HEK293T (cell line): ENCODE data around the gene EIF1.

Experiments used
- CTCF ChIA-PET: fragments of 350-600 bp; formaldehyde crosslinking; extraction: SDS; loops from one replicate; lab custom pipeline; 2021; ENCODE audit warnings: antibody characterized with exemption, inconsistent platforms; lab: Yijun Ruan, JAX
- POLR2A ChIA-PET: fragments of 350-600 bp; formaldehyde crosslinking; extraction: SDS; loops from one replicate; lab custom pipeline; 2020; ENCODE audit warnings: antibody characterized with exemption, inconsistent platforms; lab: Yijun Ruan, JAX
- DNase-seq: peaks from one replicate; pipeline ENCODE4 v3.0.0; 2012; ENCODE audit warnings: mixed read lengths; ENCODE audit errors: extremely low spot score
- ARNT ChIP-seq: fragments of 450-650 bp; IDR thresholded peaks from 2 replicates; pipeline ENCODE4 v1.6.1; 2017; ENCODE audit warnings: mild to moderate bottlenecking
- BHLHE40 ChIP-seq: fragments of 450-650 bp; IDR thresholded peaks from 2 replicates; pipeline ENCODE4 v1.6.1; 2016; ENCODE audit warnings: mild to moderate bottlenecking, moderate library complexity, borderline replicate concordance
- CTBP1 ChIP-seq: fragments of 450-650 bp; IDR thresholded peaks from 2 replicates; pipeline ENCODE4 v1.6.1; 2016; ENCODE audit warnings: borderline replicate concordance
- ELF4 ChIP-seq: fragments of 450-650 bp; IDR thresholded peaks from 2 replicates; pipeline ENCODE4 v1.6.1; 2017; ENCODE audit warnings: antibody characterized with exemption
- FOXA1 ChIP-seq: fragments of 450-650 bp; IDR thresholded peaks from 2 replicates; pipeline ENCODE4 v1.6.1; 2016; ENCODE audit warnings: mild to moderate bottlenecking
- FOXK2 ChIP-seq: fragments of 450-650 bp; IDR thresholded peaks from 2 replicates; pipeline ENCODE4 v1.6.1; 2016; ENCODE audit warnings: mild to moderate bottlenecking
- FOXM1 ChIP-seq: fragments of 450-650 bp; IDR thresholded peaks from 2 replicates; pipeline ENCODE4 v1.6.1; 2017; ENCODE audit warnings: mild to moderate bottlenecking, borderline replicate concordance
- HDGF ChIP-seq: fragments of 450-650 bp; IDR thresholded peaks from 2 replicates; pipeline ENCODE4 v1.6.1; 2017; ENCODE audit warnings: antibody characterized with exemption, borderline replicate concordance
- L3MBTL2 ChIP-seq: fragments of 450-650 bp; conservative IDR thresholded peaks from 2 replicates; pipeline ENCODE4 v1.6.1; 2016; ENCODE audit warnings: mild to moderate bottlenecking
- LEF1 ChIP-seq: fragments of 450-650 bp; IDR thresholded peaks from 2 replicates; pipeline ENCODE4 v1.6.1; 2017; ENCODE audit warnings: mild to moderate bottlenecking, borderline replicate concordance
- NFRKB ChIP-seq: fragments of 450-650 bp; IDR thresholded peaks from 2 replicates; pipeline ENCODE4 v1.6.1; 2016; ENCODE audit warnings: mild to moderate bottlenecking, moderate library complexity
- PKNOX1 ChIP-seq: fragments of 450-650 bp; IDR thresholded peaks from 2 replicates; pipeline ENCODE4 v1.6.1; 2016
- SP1 ChIP-seq: fragments of 450-650 bp; IDR thresholded peaks from 2 replicates; pipeline ENCODE4 v1.6.1; 2017
- SUZ12 ChIP-seq: fragments of 450-650 bp; IDR thresholded peaks from 2 replicates; pipeline ENCODE4 v1.6.1; 2016; ENCODE audit warnings: mild to moderate bottlenecking
- TARDBP ChIP-seq: fragments of 450-650 bp; IDR thresholded peaks from 2 replicates; pipeline ENCODE4 v1.6.1; 2016
- ZNF384 ChIP-seq: fragments of 450-650 bp; IDR thresholded peaks from 2 replicates; pipeline ENCODE4 v1.6.1; 2016

EIF1 gene

GRCh38 chr17:41722231-41722630, 33.5 kb downstream of the EIF1 start:
- DNase-seq, result no peak
- ChIA-PET POLR2A (interaction anchor here (1.6 to 5.7 kb wide), 2 partner anchors 9 to 32 kb away, joined by 3 to 50 read pairs; partner anchors contain the start of gene EIF1), CTCF (interaction anchor here (0.9 kb wide), 1 partner anchor 26 kb away, joined by 6 read pairs; no protein-coding TSS in a partner anchor)
- TF ChIP-seq ELF4, result no peak
- TF ChIP-seq BHLHE40, result no peak
- no peak for TF ChIP-seq PKNOX1
- TF ChIP-seq FOXM1, result no peak
- TF ChIP-seq SP1, result no peak
- no peak for TF ChIP-seq LEF1
- TF ChIP-seq L3MBTL2, result no peak
- no peak for TF ChIP-seq FOXK2
- TF ChIP-seq NFRKB, result no peak

DNA sequence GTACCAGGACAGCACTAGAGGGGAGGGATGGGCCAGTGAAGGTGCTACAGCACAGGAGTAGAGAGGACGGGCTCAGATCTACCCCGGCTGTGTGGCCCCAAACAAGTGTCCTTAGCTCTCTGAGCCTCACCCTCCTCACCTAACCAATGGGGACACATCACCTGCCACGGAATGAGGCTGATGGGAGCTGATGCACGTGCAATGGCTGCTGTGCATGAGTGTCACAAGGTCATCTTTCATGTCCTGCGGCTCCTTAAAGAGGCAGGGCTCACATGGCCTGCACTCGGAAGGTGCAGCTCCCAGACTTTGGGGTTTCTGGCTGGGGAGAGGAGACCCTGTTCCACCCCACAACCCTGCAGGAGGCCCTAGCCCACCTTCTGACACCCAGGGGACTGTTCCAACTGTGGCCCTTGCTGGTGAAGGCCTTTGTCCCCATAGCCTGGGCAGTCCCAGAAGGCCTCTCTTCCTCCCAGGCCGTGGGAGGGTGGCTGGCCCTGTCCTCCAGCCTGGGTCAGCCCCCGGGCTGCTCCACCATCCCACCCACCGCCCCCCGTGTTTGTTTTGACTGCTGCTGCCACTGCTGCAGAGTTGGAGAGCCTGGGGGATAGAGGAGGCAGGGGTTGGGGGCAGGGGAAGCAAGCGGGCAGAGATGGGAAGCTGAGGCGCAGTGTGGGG, 35.3 kb downstream of the EIF1 start:
- DNase-seq, result no peak
- TF ChIP-seq SP1 (no peak), SUZ12 (no peak)
- ChIA-PET POLR2A (interaction anchor here (1.6 to 5.7 kb wide), 3 partner anchors 31 to 63 kb away, joined by 4 to 50 read pairs (median 5); partner anchors contain the start of genes EIF1 and JUP), CTCF (interaction anchor here (0.6 to 1.0 kb wide), 2 partner anchors 16 to 28 kb away, joined by 3 read pairs; no protein-coding TSS in a partner anchor)

DNA sequence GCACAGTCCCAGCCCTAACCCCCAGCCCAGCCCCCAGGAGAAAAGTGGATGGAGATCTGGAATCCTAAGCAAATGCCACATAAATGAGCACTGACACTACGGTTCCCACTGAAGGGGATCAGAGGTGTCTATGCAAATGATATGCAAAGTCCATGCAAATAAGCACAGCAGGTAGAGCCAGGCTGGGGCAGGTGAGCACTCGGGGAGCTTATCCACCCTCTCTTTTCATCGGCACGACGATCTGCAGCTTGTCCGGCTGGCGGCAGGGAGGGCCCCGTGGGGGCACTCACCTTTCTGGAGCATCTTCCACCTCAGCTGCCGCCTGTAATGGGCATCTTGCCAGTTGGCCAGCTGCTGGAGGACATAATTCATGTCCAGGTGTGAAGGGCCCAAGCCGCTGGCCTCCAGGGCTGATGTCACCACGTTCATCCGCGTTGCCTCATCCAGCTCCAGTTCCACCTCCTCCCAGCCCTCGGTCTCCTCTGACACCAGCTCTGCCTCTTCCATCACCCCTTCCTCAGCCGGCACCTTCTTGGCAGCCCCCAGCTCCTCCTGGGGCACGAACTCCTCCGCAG, 35.9 kb downstream of the EIF1 start:
- POLR2A ChIA-PET, result interaction anchor here (1.1 to 5.7 kb wide), 4 partner anchors 32 to 88 kb away, joined by 3 to 50 read pairs (median 4); partner anchors contain the start of genes EIF1, FKBP10 and JUP
- DNase-seq, result no peak
- CTCF ChIA-PET, result interaction anchor here (0.7 kb wide), 1 partner anchor 82 kb away, joined by 3 read pairs; no protein-coding TSS in a partner anchor
- TF ChIP-seq L3MBTL2, result no peak
- no peak for TF ChIP-seq ELF4
- TF ChIP-seq BHLHE40, result no peak
- no peak for TF ChIP-seq LEF1
- TF ChIP-seq SUZ12, result no peak
- TF ChIP-seq NFRKB, result no peak
- no peak for TF ChIP-seq ARNT

DNA sequence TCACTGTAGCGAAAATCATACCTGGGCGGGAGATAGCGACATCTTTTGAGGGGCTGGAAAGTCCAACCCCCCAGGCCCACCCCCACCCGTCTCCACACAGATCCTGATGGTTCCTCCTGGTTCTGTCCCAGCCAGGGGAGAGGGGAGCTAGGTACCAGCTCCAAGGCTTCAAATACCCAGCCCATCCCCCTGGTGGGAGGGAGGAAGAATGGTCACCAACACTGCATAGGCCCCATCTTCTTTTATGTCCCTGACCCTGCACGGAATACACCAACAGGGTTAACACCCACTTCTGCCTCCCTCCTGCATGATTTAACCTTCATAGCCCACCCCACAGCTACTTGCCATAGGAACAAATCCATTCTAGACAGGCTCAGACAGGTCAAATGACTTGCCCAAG, 36.4 kb downstream of the EIF1 start:
- POLR2A ChIA-PET, result interaction anchor here (1.1 to 5.7 kb wide), 3 partner anchors 35 to 88 kb away, joined by 3 to 50 read pairs (median 5); partner anchors contain the start of genes EIF1, FKBP10 and JUP

GRCh38 chr17:41728056-41728455, 39.4 kb downstream of the EIF1 start:
- POLR2A ChIA-PET, result interaction anchor here (1.6 to 6.7 kb wide), 2 partner anchors 9 to 38 kb away, joined by 4 to 55 read pairs; partner anchors contain the start of gene EIF1
- DNase-seq, result no peak
- CTCF ChIA-PET, result interaction anchor here (0.7 to 1.7 kb wide), 2 partner anchors 32 to 61 kb away, joined by 3 to 6 read pairs; no protein-coding TSS in a partner anchor
- no peak for TF ChIP-seq LEF1
- no peak for TF ChIP-seq ZNF384
- TF ChIP-seq BHLHE40, result no peak
- TF ChIP-seq L3MBTL2, result no peak
- TF ChIP-seq FOXM1, result no peak
- no peak for TF ChIP-seq ARNT
- TF ChIP-seq PKNOX1, result no peak
- no peak for TF ChIP-seq CTBP1
- TF ChIP-seq TARDBP, result no peak
- TF ChIP-seq FOXK2, result no peak
- TF ChIP-seq ELF4, result no peak
- no peak for TF ChIP-seq NFRKB
- no peak for TF ChIP-seq SP1
- TF ChIP-seq HDGF, result no peak
- TF ChIP-seq SUZ12, result no peak
- TF ChIP-seq FOXA1, result no peak

More for the DNA sequence above, 36.4 kb downstream of the EIF1 start:
- CTCF ChIA-PET, result interaction anchor here (0.7 kb wide), 1 partner anchor 81 kb away, joined by 3 read pairs; no protein-coding TSS in a partner anchor
- no peak for DNase-seq
- no peak for TF ChIP-seq BHLHE40
- no peak for TF ChIP-seq ELF4
- TF ChIP-seq L3MBTL2, result no peak
- TF ChIP-seq HDGF, result no peak
- no peak for TF ChIP-seq CTBP1
- TF ChIP-seq SP1, result no peak
- TF ChIP-seq NFRKB, result no peak
- no peak for TF ChIP-seq LEF1
- TF ChIP-seq ZNF384, result no peak
- no peak for TF ChIP-seq FOXK2
- TF ChIP-seq FOXM1, result no peak
- TF ChIP-seq TARDBP, result no peak
- TF ChIP-seq ARNT, result no peak
- TF ChIP-seq FOXA1, result no peak
- no peak for TF ChIP-seq SUZ12
- TF ChIP-seq PKNOX1, result no peak
